Measurements from ENCODE around the gene ASB5. TPM values are rescaled to one million over a fixed set of nuclear protein-coding genes. Genes with fewer than 3 reads are reported as not detected.

Gene ASB5
- total and polyA plus RNA-seq, 2 of the 8 experiments (the other 6 are each of a cell fraction or from before 2014, with no cell fraction given), result 0.02 TPM; not detected in 1

- Histone ChIP-seq H3K79me2 (ENCODE audit: control insufficient read depth in 1 of 2, insufficient read depth in 2 of 2, low read length in 2 of 2) (no peaks in the 10 kb centered on the region), H3K27ac (ENCODE audit: low read depth, low read length) (no peak overlapping the region), H3K18ac (ENCODE audit: extremely low read depth, low read length) (no peak overlapping the region), H4K20me1 (replicated peaks in 1 of 2; ENCODE audit: control insufficient read depth in 1 of 2, insufficient read depth in 2 of 2, low read length in 2 of 2) (no peaks in the 10 kb centered on the region), H3K4me1 (replicated peaks in 1 of 4; ENCODE audit: control insufficient read depth in 3 of 4, insufficient read depth in 4 of 4, low read length in 3 of 4) (peaks cover 0 to 5% (median 2%) of the 10 kb centered on the region in 4 experiments; a peak in 3 of 7 replicates), H3K4ac (replicated peaks; ENCODE audit: insufficient read length, low read depth, low read length) (no peak overlapping the region), H3K27me3 (replicated peaks in 1 of 4; ENCODE audit: control insufficient read depth in 3 of 4, extremely low read depth in 1 of 4, insufficient read depth in 3 of 4, low read length in 3 of 4) (no peaks in the 10 kb centered on the region), H3K79me1 (ENCODE audit: low read depth, low read length) (no peaks in the 10 kb centered on the region), H3K23me2 (ENCODE audit: low read depth, low read length) (no peaks in the 10 kb centered on the region), H3K9me3 (ENCODE audit: insufficient read depth in 2 of 2, low read depth in 1 of 2, low read length in 1 of 2) (no peaks in the 10 kb centered on the region), H2BK20ac (ENCODE audit: low read length) (no peak overlapping the region), H2AFZ (ENCODE audit: low read length) (no peak overlapping the region), H3K4me2 (ENCODE audit: insufficient read depth in 1 of 2, low read depth in 2 of 2, low read length in 2 of 2) (no peak overlapping the region), H3K56ac (replicated peaks; ENCODE audit: insufficient read length, low read depth, low read length) (no peak overlapping the region), H4K8ac (ENCODE audit: extremely low read depth, insufficient read depth, low read length) (no peak overlapping the region), H3K23ac (ENCODE audit: insufficient read length) (no peak overlapping the region), H2BK15ac (ENCODE audit: low read length) (no peak overlapping the region), H4K91ac (replicated peaks; ENCODE audit: insufficient read length, low read length) (no peak overlapping the region), H2BK120ac (replicated peaks; ENCODE audit: low read depth, low read length) (no peak overlapping the region), H2AK5ac (ENCODE audit: low read depth, low read length) (no peak overlapping the region), H2BK5ac (ENCODE audit: low read depth, low read length) (no peak overlapping the region), H3K14ac (ENCODE audit: insufficient read length) (no peak overlapping the region), H2BK12ac (ENCODE audit: low read depth, low read length) (no peak overlapping the region), H3K36me3 (ENCODE audit: control insufficient read depth in 2 of 4, insufficient read depth in 4 of 4, low read length in 3 of 4) (no peaks in the 10 kb centered on the region), H3K4me3 (ENCODE audit: extremely low read depth in 1 of 4, insufficient read depth in 2 of 4, low read depth in 3 of 4, low read length in 4 of 4) (no peak overlapping the region), H3K9ac (replicated peaks in 1 of 4; ENCODE audit: extremely low read depth in 1 of 4, low read depth in 3 of 4, low read length in 3 of 4) (no peak overlapping the region), H4K5ac (ENCODE audit: insufficient read length, low read depth, low read length) (no peak overlapping the region)
- ChIA-PET CTCF (ENCODE audit: partially characterized antibody) (interaction anchor here (1.2 kb wide), 1 partner anchor 13 kb away, joined by 3 read pairs; no protein-coding TSS in a partner anchor), POLR2A (ENCODE audit: partially characterized antibody) (no interaction called here)
- FAIRE-seq, result no peak
- no peak for DNase-seq (ENCODE audit: low read depth in 1 of 2, low spot score in 2 of 2)
- no peak for TF ChIP-seq TBP (IDR thresholded peaks at IDR 0.05; ENCODE audit: low read depth, low read length)
- no peak for TF ChIP-seq RXRA (IDR thresholded peaks at IDR 0.05; ENCODE audit: insufficient read depth, low read depth, low read length)
- TF ChIP-seq SIN3A (conservative IDR thresholded peaks at IDR 0.05 in 1 of 2, IDR thresholded peaks at IDR 0.05 in 1 of 2; ENCODE audit: low read depth in 1 of 2, low read length in 2 of 2), result no peak
- TF ChIP-seq SRF (IDR thresholded peaks at IDR 0.05; ENCODE audit: low read depth, low read length), result no peak
- no peak for TF ChIP-seq RAD21 (IDR thresholded peaks at IDR 0.05 in 1 of 2, conservative IDR thresholded peaks at IDR 0.05 in 1 of 2; ENCODE audit: low read depth in 2 of 2, low read length in 2 of 2)
Measured at GRCh38 chr4:176274441-176274840, 5.4 kb upstream of the ASB5 start.

Data from H1 (cell line).